GM23338 (cell line): ENCODE data around the gene CAPN8. TPM values are rescaled to one million over a fixed set of nuclear protein-coding genes. Genes with fewer than 3 reads are reported as not detected.

Experiments used
- ATAC-seq: fragments of 200-7000 bp; cut with Tn5 transposase; 3 replicates; pipeline ENCODE4 v1.9.1; 2020
- DNase-seq: peaks from one replicate; pipeline ENCODE4 v3.0.0-alpha.2; 2015; ENCODE audit warnings: low spot score
- H2AFZ ChIP-seq: fragments of 200-600 bp; sonication (generic); 2 replicates; pipeline ENCODE4 v1.8.0; 2016; ENCODE audit warnings: antibody characterized with exemption, mild to moderate bottlenecking, moderate library complexity
- H3F3A ChIP-seq: fragments of 200-600 bp; sonication (generic); replicated peaks from 2 replicates; pipeline ENCODE4 v1.8.0; 2017; ENCODE audit warnings: antibody characterized with exemption, mixed run types, low read depth
- H3K27ac ChIP-seq: fragments of 200-600 bp; sonication (generic); 2 replicates; pipeline ENCODE4 v1.6.1; 2016; ENCODE audit warnings: low read depth
- H3K27me3 ChIP-seq: fragments of 200-600 bp; sonication (generic); 2 replicates; pipeline ENCODE4 v1.8.0; 2016; ENCODE audit warnings: mild to moderate bottlenecking, mixed run types, moderate library complexity; ENCODE audit not compliant: insufficient read depth
- H3K36me3 ChIP-seq: fragments of 200-600 bp; sonication (generic); 2 replicates; pipeline ENCODE4 v1.8.0; 2016; ENCODE audit warnings: mild to moderate bottlenecking; ENCODE audit not compliant: insufficient read depth
- H3K4me1 ChIP-seq: fragments of 200-600 bp; sonication (generic); 2 replicates; pipeline ENCODE4 v1.8.0; 2016; ENCODE audit warnings: mild to moderate bottlenecking, moderate library complexity; ENCODE audit not compliant: insufficient read depth
- H3K4me2 ChIP-seq: fragments of 200-600 bp; sonication (generic); 2 replicates; pipeline ENCODE4 v1.7.1; 2017; ENCODE audit warnings: mixed run types
- H3K4me3 ChIP-seq: fragments of 200-600 bp; sonication (generic); 2 replicates; pipeline ENCODE4 v1.6.1; 2016; ENCODE audit warnings: mixed run types
- H3K79me2 ChIP-seq: fragments of 200-600 bp; sonication (generic); replicated peaks from 2 replicates; pipeline ENCODE4 v1.8.0; 2017; ENCODE audit warnings: mild to moderate bottlenecking; ENCODE audit not compliant: insufficient read depth
- H3K9me2 ChIP-seq: fragments of 200-600 bp; sonication (generic); 2 replicates; pipeline ENCODE4 v1.8.0; 2017; ENCODE audit not compliant: insufficient read depth
- H4K20me1 ChIP-seq: fragments of 200-600 bp; sonication (generic); replicated peaks from 2 replicates; pipeline ENCODE4 v1.8.0; 2017; ENCODE audit warnings: mild to moderate bottlenecking; ENCODE audit not compliant: insufficient read depth
- H3K27ac Mint-ChIP-seq: 2 replicates; pipeline ENCODE4 v1.8.0; 2020; ENCODE audit warnings: inconsistent platforms, mild to moderate bottlenecking, moderate library complexity, mixed read lengths
- H3K27me3 Mint-ChIP-seq: 3 replicates; pipeline ENCODE4 v1.8.0; 2022; ENCODE audit warnings: low read depth, mild to moderate bottlenecking, moderate library complexity, mixed read lengths, inconsistent platforms; ENCODE audit not compliant: insufficient read depth, poor library complexity
- H3K36me3 Mint-ChIP-seq: 3 replicates; pipeline ENCODE4 v1.8.0; 2021; ENCODE audit warnings: low read depth, mild to moderate bottlenecking, inconsistent platforms, moderate library complexity, mixed read lengths
- H3K4me1 Mint-ChIP-seq: 3 replicates; pipeline ENCODE4 v1.8.0; 2020; ENCODE audit warnings: mild to moderate bottlenecking, inconsistent platforms, mixed read lengths
- H3K4me3 Mint-ChIP-seq: 3 replicates; pipeline ENCODE4 v1.8.0; 2021; ENCODE audit warnings: moderate library complexity, mild to moderate bottlenecking, inconsistent platforms, mixed read lengths
- H3K9me3 Mint-ChIP-seq: 3 replicates; pipeline ENCODE4 v1.8.0; 2020; ENCODE audit warnings: moderate library complexity, mild to moderate bottlenecking, inconsistent platforms, mixed read lengths
- CREB1 ChIP-seq: fragments of 250-450 bp; sonication (Bioruptor Pico); IDR thresholded peaks from 2 replicates; pipeline ENCODE4 v1.5.0; 2020; ENCODE audit warnings: low read depth, mild to moderate bottlenecking, moderate library complexity
- EZH2phosphoT487 ChIP-seq: fragments of 200-600 bp; sonication (generic); IDR thresholded peaks from one replicate; pipeline ENCODE4 v1.8.1; 2018; ENCODE audit warnings: antibody characterized with exemption; ENCODE audit not compliant: unreplicated experiment
- JUNB ChIP-seq: IDR thresholded peaks from one replicate; pipeline ENCODE4 v1.6.1; 2016; ENCODE audit warnings: antibody characterized with exemption; ENCODE audit not compliant: unreplicated experiment
- POLR2AphosphoS5 ChIP-seq: IDR thresholded peaks from 2 replicates; pipeline ENCODE4 v1.6.1; 2016; ENCODE audit warnings: antibody characterized with exemption, low read depth
- STAT1 ChIP-seq: IDR thresholded peaks from one replicate; pipeline ENCODE4 v1.6.1; 2016; ENCODE audit warnings: antibody characterized with exemption; ENCODE audit not compliant: unreplicated experiment
- polyA plus RNA-seq: library from polyadenylated mRNA; unstranded; fragments of >200 nt; fragmentation: Nextera tagmentation; extraction: Ambion mirVana; gene quantifications from 2 replicates; pipeline ENCODE4 v1.2.1, GENCODE V29; 2016
- total RNA-seq: library from RNA; depleted of rRNA; stranded (reverse); fragments of >200 nt; shearing (Covaris generic); gene quantifications from 2 replicates; pipeline ENCODE4 v1.2.3, GENCODE V29; 2014
- TF ChIP-seq, protein P1 (sequence below): IDR thresholded peaks from one replicate; pipeline ENCODE4 v1.6.1; 2018; ENCODE audit warnings: antibody characterized with exemption; ENCODE audit not compliant: unreplicated experiment
- TF ChIP-seq, protein P2 (sequence below), 2 experiments: fragments of 200-600 bp in 1 of 2; sonication (generic) in 1 of 2; conservative IDR thresholded peaks; 2 replicates each; pipeline versions ENCODE4 v1.5.1 to v1.6.1; 2016 to 2017; ENCODE audit warnings: antibody characterized with exemption in 2 of 2, low read depth in 2 of 2, mild to moderate bottlenecking in 2 of 2, moderate library complexity in 1 of 2

CAPN8 gene
- total and polyA plus RNA-seq, 2 experiments from 2014 or later = not detected

DNA sequence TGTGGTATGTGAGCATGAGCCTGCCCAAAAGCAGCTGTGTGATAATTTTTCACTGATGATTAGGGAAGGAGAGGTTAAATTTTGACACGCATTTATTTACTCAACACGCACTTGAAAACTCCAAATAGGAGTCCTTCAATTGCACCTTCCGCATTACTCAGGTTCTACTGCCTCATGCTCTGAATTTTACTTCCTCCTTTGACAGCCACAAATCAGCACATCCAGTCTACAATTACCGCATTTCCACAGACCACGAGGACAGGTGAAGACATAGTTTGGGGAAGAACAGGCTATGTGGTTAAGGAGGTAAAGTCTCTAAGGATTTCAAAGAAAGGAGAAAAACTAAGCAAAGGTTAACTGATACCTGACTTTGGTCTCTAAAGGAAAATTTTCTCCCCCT is 2.6 kb downstream of the CAPN8 start (continued):
- TF ChIP-seq, protein P1, sequence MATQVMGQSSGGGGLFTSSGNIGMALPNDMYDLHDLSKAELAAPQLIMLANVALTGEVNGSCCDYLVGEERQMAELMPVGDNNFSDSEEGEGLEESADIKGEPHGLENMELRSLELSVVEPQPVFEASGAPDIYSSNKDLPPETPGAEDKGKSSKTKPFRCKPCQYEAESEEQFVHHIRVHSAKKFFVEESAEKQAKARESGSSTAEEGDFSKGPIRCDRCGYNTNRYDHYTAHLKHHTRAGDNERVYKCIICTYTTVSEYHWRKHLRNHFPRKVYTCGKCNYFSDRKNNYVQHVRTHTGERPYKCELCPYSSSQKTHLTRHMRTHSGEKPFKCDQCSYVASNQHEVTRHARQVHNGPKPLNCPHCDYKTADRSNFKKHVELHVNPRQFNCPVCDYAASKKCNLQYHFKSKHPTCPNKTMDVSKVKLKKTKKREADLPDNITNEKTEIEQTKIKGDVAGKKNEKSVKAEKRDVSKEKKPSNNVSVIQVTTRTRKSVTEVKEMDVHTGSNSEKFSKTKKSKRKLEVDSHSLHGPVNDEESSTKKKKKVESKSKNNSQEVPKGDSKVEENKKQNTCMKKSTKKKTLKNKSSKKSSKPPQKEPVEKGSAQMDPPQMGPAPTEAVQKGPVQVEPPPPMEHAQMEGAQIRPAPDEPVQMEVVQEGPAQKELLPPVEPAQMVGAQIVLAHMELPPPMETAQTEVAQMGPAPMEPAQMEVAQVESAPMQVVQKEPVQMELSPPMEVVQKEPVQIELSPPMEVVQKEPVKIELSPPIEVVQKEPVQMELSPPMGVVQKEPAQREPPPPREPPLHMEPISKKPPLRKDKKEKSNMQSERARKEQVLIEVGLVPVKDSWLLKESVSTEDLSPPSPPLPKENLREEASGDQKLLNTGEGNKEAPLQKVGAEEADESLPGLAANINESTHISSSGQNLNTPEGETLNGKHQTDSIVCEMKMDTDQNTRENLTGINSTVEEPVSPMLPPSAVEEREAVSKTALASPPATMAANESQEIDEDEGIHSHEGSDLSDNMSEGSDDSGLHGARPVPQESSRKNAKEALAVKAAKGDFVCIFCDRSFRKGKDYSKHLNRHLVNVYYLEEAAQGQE = no peak

DNA sequence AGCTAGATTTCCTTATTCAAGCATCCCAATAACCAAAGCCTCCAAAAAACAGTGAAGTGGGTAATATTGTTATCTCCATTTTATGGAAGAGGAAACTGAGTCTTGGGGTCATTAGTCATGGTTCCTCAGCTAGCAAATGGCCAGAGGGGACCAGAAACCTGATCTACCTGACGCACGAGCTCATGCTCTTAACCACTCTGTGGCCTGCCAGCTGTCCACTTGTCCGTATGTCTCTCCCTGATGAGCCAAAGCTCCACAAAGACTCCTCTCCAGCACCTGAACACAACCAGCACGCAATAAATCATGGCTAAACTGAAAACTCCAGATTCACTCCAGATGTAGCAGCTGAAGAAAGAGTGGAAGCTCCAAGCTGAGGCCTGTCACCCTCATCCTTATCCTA is 5.8 kb downstream of the CAPN8 start:
- Histone ChIP-seq H3F3A (no peaks in the 10 kb centered on the region), H3K4me1 (peaks cover 9% of the 10 kb centered on the region), H3K27ac (no peak overlapping the region), H3K36me3 (no peaks in the 10 kb centered on the region), H2AFZ (no peak overlapping the region), H3K27me3 (no peaks in the 10 kb centered on the region), H3K4me3 (no peak overlapping the region), H3K4me2 (no peak overlapping the region), H4K20me1 (no peaks in the 10 kb centered on the region), H3K79me2 (no peaks in the 10 kb centered on the region), H3K9me2 (0 out of 2 replicates have a peak, but pooled peaks cover 5% of the 10 kb centered on the region)
- TF ChIP-seq EZH2phosphoT487 = no peak
- no peak for TF ChIP-seq STAT1
- TF ChIP-seq, protein P2, sequence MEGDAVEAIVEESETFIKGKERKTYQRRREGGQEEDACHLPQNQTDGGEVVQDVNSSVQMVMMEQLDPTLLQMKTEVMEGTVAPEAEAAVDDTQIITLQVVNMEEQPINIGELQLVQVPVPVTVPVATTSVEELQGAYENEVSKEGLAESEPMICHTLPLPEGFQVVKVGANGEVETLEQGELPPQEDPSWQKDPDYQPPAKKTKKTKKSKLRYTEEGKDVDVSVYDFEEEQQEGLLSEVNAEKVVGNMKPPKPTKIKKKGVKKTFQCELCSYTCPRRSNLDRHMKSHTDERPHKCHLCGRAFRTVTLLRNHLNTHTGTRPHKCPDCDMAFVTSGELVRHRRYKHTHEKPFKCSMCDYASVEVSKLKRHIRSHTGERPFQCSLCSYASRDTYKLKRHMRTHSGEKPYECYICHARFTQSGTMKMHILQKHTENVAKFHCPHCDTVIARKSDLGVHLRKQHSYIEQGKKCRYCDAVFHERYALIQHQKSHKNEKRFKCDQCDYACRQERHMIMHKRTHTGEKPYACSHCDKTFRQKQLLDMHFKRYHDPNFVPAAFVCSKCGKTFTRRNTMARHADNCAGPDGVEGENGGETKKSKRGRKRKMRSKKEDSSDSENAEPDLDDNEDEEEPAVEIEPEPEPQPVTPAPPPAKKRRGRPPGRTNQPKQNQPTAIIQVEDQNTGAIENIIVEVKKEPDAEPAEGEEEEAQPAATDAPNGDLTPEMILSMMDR (conservative IDR thresholded peaks at IDR 0.05; ENCODE audit: low read depth in 2 of 2) = no peak
- TF ChIP-seq JUNB = no peak
- TF ChIP-seq, protein P1 = no peak
- no peak for TF ChIP-seq CREB1
- no peak for TF ChIP-seq POLR2AphosphoS5
- no peak overlapping the region for H3K27ac Mint-ChIP-seq
- H3K36me3 Mint-ChIP-seq = no peaks in the 10 kb centered on the region; the same call in 1 of the 3 replicates
- H3K4me3 Mint-ChIP-seq = no peak overlapping the region
- peaks cover 2% of the 10 kb centered on the region for H3K27me3 Mint-ChIP-seq
- no peak for DNase-seq
- ATAC-seq = no peak
- no peaks in the 10 kb centered on the region for H3K9me3 Mint-ChIP-seq
- peaks cover 3% of the 10 kb centered on the region; the same call in 1 of the 3 replicates for H3K4me1 Mint-ChIP-seq
